Endodermal cell (in vitro differentiated cells): ENCODE data around the gene IGLL5. TPM values are rescaled to one million over a fixed set of nuclear protein-coding genes. Genes with fewer than 3 reads are reported as not detected.

Source experiments
- DNase-seq: peaks from one replicate; pipeline ENCODE4 v3.0.0-alpha.2; 2017
- H3K27ac ChIP-seq: 2 replicates; pipeline ENCODE4 v1.5.1; 2013; ENCODE audit warnings: mild to moderate bottlenecking, low read depth, low read length, moderate library complexity
- H3K27me3 ChIP-seq: 2 replicates; pipeline ENCODE4 v1.6.1; 2013; ENCODE audit warnings: mild to moderate bottlenecking, low read length, moderate library complexity; ENCODE audit not compliant: insufficient read depth, control insufficient read depth, poor library complexity, severe bottlenecking
- H3K36me3 ChIP-seq: 2 replicates; pipeline ENCODE4 v1.7.0; 2013; ENCODE audit warnings: mild to moderate bottlenecking, low read length, moderate library complexity; ENCODE audit not compliant: control insufficient read depth, insufficient read depth
- H3K4me1 ChIP-seq: one replicate; pipeline ENCODE4 v1.7.0; 2013; ENCODE audit warnings: low read length; ENCODE audit not compliant: control insufficient read depth, insufficient read depth
- H3K4me3 ChIP-seq: 2 replicates; pipeline ENCODE4 v1.5.1; 2013; ENCODE audit warnings: mild to moderate bottlenecking, low read length, moderate library complexity
- H3K9ac ChIP-seq: 2 replicates; pipeline ENCODE4 v1.6.1; 2013; ENCODE audit warnings: mild to moderate bottlenecking, low read length, moderate library complexity; ENCODE audit not compliant: poor library complexity, severe bottlenecking; ENCODE audit errors: extremely low read depth
- H3K9me3 ChIP-seq: 2 replicates; pipeline ENCODE4 v1.6.1; 2013; ENCODE audit warnings: mild to moderate bottlenecking, low read length, moderate library complexity; ENCODE audit not compliant: control insufficient read depth
- H3K27ac Mint-ChIP-seq: 2 replicates; pipeline ENCODE4 v1.8.0; 2020; ENCODE audit warnings: mixed read lengths
- H3K27me3 Mint-ChIP-seq: 2 replicates; pipeline ENCODE4 v1.8.0; 2021; ENCODE audit warnings: mild to moderate bottlenecking, mixed read lengths; ENCODE audit not compliant: insufficient read depth
- H3K36me3 Mint-ChIP-seq: 2 replicates; pipeline ENCODE4 v1.8.0; 2020; ENCODE audit warnings: low read depth, mixed read lengths
- H3K4me1 Mint-ChIP-seq: 2 replicates; pipeline ENCODE4 v1.8.0; 2020; ENCODE audit warnings: mixed read lengths
- H3K4me3 Mint-ChIP-seq: 2 replicates; pipeline ENCODE4 v1.8.0; 2020; ENCODE audit warnings: mild to moderate bottlenecking, moderate library complexity, mixed read lengths
- H3K9me3 Mint-ChIP-seq: 2 replicates; pipeline ENCODE4 v1.8.0; 2020; ENCODE audit warnings: mild to moderate bottlenecking, mixed read lengths
- WGBS, 2 experiments: methylation state at CpG; one replicate each; pipeline versions ENCODE4 v1.1.5 to v1.1.7; 2013; ENCODE audit warnings: missing lambda C conversion rate in 2 of 2, mixed read lengths in 1 of 2; ENCODE audit not compliant: insufficient coverage in 1 of 2, insufficient read length in 1 of 2; 5-methylcytosine and 5-hydroxymethylcytosine counted together
- total RNA-seq, 2 donors: library from RNA; stranded (reverse); fragmentation: NEBNext Ultra II Directional in 1 of 2; extraction: Animal tissue kit (Norgen Biotek cat#: 25700) in 1 of 2; gene quantifications; 2 replicates in 1 of 2; 3 replicates in 1 of 2; pipeline ENCODE4 v1.2.1, GENCODE V29; 2021
- TF ChIP-seq, protein P1 (sequence below): fragments of 200-600 bp; sonication (generic); conservative IDR thresholded peaks from 2 replicates; pipeline ENCODE4 v1.5.0; 2021; ENCODE audit warnings: antibody characterized with exemption, mild to moderate bottlenecking

Gene IGLL5
- total RNA-seq, 2 donors from 2014 or later = not detected

DNA sequence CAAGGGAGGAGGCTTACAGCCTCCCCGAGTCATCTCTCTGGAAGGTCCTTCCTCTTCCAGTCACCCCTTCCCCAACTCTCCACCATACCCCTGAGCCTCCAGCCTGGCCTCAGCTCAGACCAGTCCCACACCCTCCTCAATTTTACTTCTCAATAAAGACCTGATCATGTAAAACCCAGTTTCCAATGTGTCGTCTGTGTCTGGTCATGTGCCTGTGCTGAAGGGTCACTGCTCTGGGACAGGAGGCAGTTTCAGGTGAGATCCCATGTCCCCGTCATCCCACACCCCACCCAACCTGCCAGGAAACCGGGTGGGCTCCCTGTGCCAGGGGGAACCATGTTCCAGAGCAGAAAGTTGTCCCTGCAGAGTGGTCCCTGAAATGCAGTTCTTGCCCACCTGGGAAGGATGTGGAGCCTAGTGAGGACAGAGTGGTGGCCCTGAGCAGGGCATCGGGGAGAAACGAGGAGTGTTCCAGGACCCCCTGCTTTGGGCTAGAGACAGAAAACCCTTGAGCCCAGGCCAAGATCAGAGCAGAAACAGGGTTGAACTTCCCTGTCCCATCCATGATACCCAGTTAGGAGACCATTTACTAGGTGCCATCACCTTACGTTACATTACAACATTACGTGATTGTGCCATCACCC, 19.4 kb downstream of the IGLL5 start:
- Mint-ChIP-seq H3K9me3 (no peaks in the 10 kb centered on the region), H3K27ac (no peak overlapping the region), H3K36me3 (no peaks in the 10 kb centered on the region), H3K4me1 (peaks cover 6% of the 10 kb centered on the region), H3K4me3 (no peak overlapping the region), H3K27me3 (peaks cover 65% of the 10 kb centered on the region)
- H3K27me3 ChIP-seq = peaks cover 27% of the 10 kb centered on the region
- no peaks in the 10 kb centered on the region for H3K4me1 ChIP-seq
- no peak overlapping the region for H3K9ac ChIP-seq
- WGBS, 2 experiments = 85 to 90% methylated on average over 6 to 8 of the region's 8 CpGs
- H3K27ac ChIP-seq = no peak overlapping the region
- H3K4me3 ChIP-seq = no peak overlapping the region
- DNase-seq = no peak
- TF ChIP-seq, protein P1, sequence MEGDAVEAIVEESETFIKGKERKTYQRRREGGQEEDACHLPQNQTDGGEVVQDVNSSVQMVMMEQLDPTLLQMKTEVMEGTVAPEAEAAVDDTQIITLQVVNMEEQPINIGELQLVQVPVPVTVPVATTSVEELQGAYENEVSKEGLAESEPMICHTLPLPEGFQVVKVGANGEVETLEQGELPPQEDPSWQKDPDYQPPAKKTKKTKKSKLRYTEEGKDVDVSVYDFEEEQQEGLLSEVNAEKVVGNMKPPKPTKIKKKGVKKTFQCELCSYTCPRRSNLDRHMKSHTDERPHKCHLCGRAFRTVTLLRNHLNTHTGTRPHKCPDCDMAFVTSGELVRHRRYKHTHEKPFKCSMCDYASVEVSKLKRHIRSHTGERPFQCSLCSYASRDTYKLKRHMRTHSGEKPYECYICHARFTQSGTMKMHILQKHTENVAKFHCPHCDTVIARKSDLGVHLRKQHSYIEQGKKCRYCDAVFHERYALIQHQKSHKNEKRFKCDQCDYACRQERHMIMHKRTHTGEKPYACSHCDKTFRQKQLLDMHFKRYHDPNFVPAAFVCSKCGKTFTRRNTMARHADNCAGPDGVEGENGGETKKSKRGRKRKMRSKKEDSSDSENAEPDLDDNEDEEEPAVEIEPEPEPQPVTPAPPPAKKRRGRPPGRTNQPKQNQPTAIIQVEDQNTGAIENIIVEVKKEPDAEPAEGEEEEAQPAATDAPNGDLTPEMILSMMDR = no peak
- H3K36me3 ChIP-seq = no peaks in the 10 kb centered on the region
- no peaks in the 10 kb centered on the region for H3K9me3 ChIP-seq

DNA sequence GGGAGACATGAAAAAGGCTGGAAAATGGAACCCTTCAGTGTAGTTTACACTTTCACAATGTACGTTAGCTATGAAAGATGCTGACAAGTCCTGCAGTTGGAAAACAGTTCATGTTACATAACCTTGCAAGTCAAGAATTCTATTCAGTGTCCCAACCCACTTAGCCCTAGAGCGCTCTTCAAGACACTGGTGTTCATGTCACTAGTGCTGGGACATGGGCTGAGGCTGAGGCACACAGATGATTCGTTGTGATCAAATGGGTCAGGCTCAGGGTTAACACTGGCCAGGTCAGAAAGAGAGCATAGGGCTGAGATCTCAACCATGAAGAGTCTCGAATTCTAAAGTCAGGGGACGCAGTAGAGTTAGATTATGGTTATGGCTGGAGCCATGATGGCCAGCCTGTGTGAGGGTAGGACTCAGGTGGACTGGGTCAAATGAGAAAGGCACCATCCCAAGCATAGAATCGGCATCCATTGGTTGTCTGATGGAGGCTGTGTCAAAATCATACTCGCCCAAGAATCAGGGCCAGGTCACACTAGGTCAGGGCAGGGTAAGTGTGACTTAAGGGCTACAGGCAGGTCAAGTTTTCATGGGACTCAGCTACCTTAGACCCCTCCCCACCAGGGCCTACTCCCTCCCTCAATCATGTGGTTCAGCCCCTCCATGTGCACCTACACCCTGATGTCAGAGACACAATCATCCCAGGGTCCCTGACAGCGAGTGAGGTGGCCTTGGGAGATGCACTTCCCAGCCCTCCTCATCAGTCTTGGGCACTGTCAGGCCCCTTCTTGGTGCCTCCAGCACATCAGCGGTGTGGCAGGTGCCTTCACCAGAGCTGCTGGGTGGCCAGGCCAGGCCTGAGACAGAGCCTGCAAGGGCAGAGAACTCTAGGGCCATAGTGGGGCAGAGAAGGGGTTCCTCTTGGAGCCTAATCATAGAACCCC, 20.2 kb downstream of the IGLL5 start:
- peaks cover 66% of the 10 kb centered on the region for H3K27me3 Mint-ChIP-seq
- 88 to 94% methylated on average over 6 to 9 of the region's 9 CpGs for WGBS, 2 experiments
- no peak overlapping the region for H3K9ac ChIP-seq
- no peak for DNase-seq
- peaks cover 27% of the 10 kb centered on the region for H3K27me3 ChIP-seq
- no peak overlapping the region for H3K27ac ChIP-seq
- no peaks in the 10 kb centered on the region for H3K36me3 Mint-ChIP-seq
- H3K9me3 Mint-ChIP-seq = no peaks in the 10 kb centered on the region
- H3K27ac Mint-ChIP-seq = no peak overlapping the region
- no peaks in the 10 kb centered on the region for H3K36me3 ChIP-seq
- no peak overlapping the region for H3K4me3 ChIP-seq
- H3K4me3 Mint-ChIP-seq = no peak overlapping the region
- H3K4me1 ChIP-seq = no peaks in the 10 kb centered on the region
- TF ChIP-seq, protein P1 = no peak
- H3K4me1 Mint-ChIP-seq = peaks cover 6% of the 10 kb centered on the region
- H3K9me3 ChIP-seq = no peaks in the 10 kb centered on the region

DNA sequence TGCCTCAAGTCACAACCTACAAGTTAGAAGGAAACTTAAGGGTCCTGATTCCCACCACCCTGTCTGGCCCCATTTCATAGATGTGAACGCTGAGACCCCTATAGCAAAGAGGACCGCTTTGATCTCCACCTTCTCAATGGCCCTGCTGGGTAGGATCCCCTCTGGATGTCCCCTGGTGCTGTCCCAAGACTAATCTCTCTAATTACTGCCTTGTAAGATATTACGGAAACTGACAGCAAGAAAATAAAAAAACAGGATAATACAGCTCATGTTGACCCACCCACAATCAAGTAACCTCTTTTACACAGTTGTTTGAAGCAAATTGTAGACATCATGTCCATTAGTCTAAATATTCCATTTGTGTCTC, 20.9 kb downstream of the IGLL5 start:
- no peak overlapping the region for H3K4me3 ChIP-seq
- Mint-ChIP-seq H3K4me1 (peaks cover 6% of the 10 kb centered on the region), H3K27ac (no peak overlapping the region), H3K36me3 (no peaks in the 10 kb centered on the region), H3K9me3 (no peaks in the 10 kb centered on the region), H3K4me3 (no peak overlapping the region), H3K27me3 (peaks cover 68% of the 10 kb centered on the region)
- no peaks in the 10 kb centered on the region for H3K36me3 ChIP-seq
- 89 to 100% methylated on average over 2 to 3 of the region's 3 CpGs for WGBS, 2 experiments
- H3K27me3 ChIP-seq = peaks cover 27% of the 10 kb centered on the region
- H3K9ac ChIP-seq = no peak overlapping the region
- no peaks in the 10 kb centered on the region for H3K4me1 ChIP-seq
- TF ChIP-seq, protein P1 = no peak
- no peak for DNase-seq
- no peaks in the 10 kb centered on the region for H3K9me3 ChIP-seq
- no peak overlapping the region for H3K27ac ChIP-seq
